HepG2 (cell line): ENCODE results near the gene SUCLA2. TPM values are rescaled to one million over a fixed set of nuclear protein-coding genes. Genes with fewer than 3 reads are reported as not detected.
A peak's percentile ranks its signal among the peaks of the same experiment; 100 is the strongest.

ENCODE experiments used
- ATAC-seq: fragments of 200-7000 bp; cut with Tn5 transposase; 3 replicates; pipeline ENCODE4 v1.9.1; 2020; ENCODE audit warnings: mild to moderate bottlenecking, moderate library complexity
- BruUV-seq: library from RNA; stranded (reverse); fragments of 400-500 nt; replicated peaks from 2 replicates; lab custom pipeline; 2021; lab: Mats Ljungman, UMichigan
- CTCF ChIA-PET: fragments of 300-600 bp; formaldehyde crosslinking; extraction: SDS; loops from one replicate; lab custom pipeline; 2021; ENCODE audit warnings: low total read pairs, inconsistent platforms, low intra/inter-chr PET ratio; lab: Yijun Ruan, JAX
- POLR2A ChIA-PET: fragments of 350-600 bp; sonication (Branson Sonifier 250); formaldehyde crosslinking; loops from one replicate; lab custom pipeline; 2020; ENCODE audit warnings: antibody characterized with exemption, inconsistent platforms; lab: Yijun Ruan, JAX
- DNase-seq: peaks from one replicate; pipeline ENCODE4 v3.0.0-alpha.2; 2015; ENCODE audit warnings: low spot score
- FAIRE-seq: peaks from 3 replicates; lab custom pipeline; 2011; peaks lifted over from hg19 to GRCh38; lab: Jason Lieb, UNC
- H2AFZ ChIP-seq: one replicate; pipeline ENCODE4 v1.6.1; 2011; ENCODE audit warnings: low read length, inconsistent platforms
- H3K27ac ChIP-seq: fragments of 300-600 bp; 3 replicates; pipeline ENCODE4 v1.8.0; 2011; ENCODE audit warnings: mixed run types, mild to moderate bottlenecking, mixed read lengths, low read length, inconsistent platforms; ENCODE audit not compliant: insufficient read depth; ENCODE audit errors: extremely low read length
- H3K27me3 ChIP-seq, 2 experiments: fragments of 200-600 bp in 1 of 2; 2 replicates in 1 of 2; 3 replicates in 1 of 2; pipeline versions ENCODE4 v1.6.0 to v1.8.0; 2011; ENCODE audit warnings: low read length in 2 of 2, mild to moderate bottlenecking in 2 of 2, moderate library complexity in 2 of 2, inconsistent platforms in 1 of 2; ENCODE audit not compliant: insufficient read depth in 2 of 2, control insufficient read depth in 1 of 2
- H3K36me3 ChIP-seq, 2 experiments: fragments of 200-600 bp in 1 of 2; replicated peaks in 1 of 2; 2 replicates in 1 of 2; 3 replicates in 1 of 2; pipeline versions ENCODE4 v1.5.1 to v1.8.0; 2011; ENCODE audit warnings: low read length in 2 of 2, inconsistent platforms in 1 of 2; ENCODE audit not compliant: insufficient read depth in 2 of 2, control insufficient read depth in 1 of 2
- H3K4me1 ChIP-seq: 2 replicates; pipeline ENCODE4 v1.5.1; 2012; ENCODE audit warnings: low read length, inconsistent platforms; ENCODE audit not compliant: insufficient read depth
- H3K4me2 ChIP-seq: 2 replicates; pipeline ENCODE4 v1.6.0; 2011; ENCODE audit warnings: low read depth, low read length, inconsistent platforms
- H3K4me3 ChIP-seq, 3 experiments: fragments of 200-600 bp in 1 of 3; sonication (generic), shearing (Covaris generic) in 1 of 3; replicated peaks in 1 of 3; 2 replicates each; pipeline ENCODE4 v1.5.1; 2011 to 2016; ENCODE audit warnings: low read length in 3 of 3, inconsistent platforms in 2 of 3, low read depth in 2 of 3, mild to moderate bottlenecking in 2 of 3, control low read depth in 1 of 3, mixed read lengths in 1 of 3; ENCODE audit not compliant: insufficient read depth in 1 of 3
- H3K79me2 ChIP-seq: one replicate; pipeline ENCODE4 v1.6.1; 2011; ENCODE audit warnings: low read length, inconsistent platforms; ENCODE audit not compliant: insufficient read depth
- H3K9ac ChIP-seq: 2 replicates; pipeline ENCODE4 v1.6.0; 2011; ENCODE audit warnings: mild to moderate bottlenecking, low read depth, low read length, inconsistent platforms; ENCODE audit not compliant: insufficient read depth
- H3K9me3 ChIP-seq: 2 replicates; pipeline ENCODE4 v1.5.1; 2012; ENCODE audit warnings: mild to moderate bottlenecking, low read length
- H4K20me1 ChIP-seq: 2 replicates; pipeline ENCODE4 v1.6.0; 2011; ENCODE audit warnings: inconsistent platforms, mild to moderate bottlenecking, low read length, moderate library complexity; ENCODE audit not compliant: insufficient read depth
- CEBPZ ChIP-seq: IDR thresholded peaks from 2 replicates; pipeline ENCODE4 v1.6.1; 2012; ENCODE audit warnings: low read length, improper control_type of control experiment
- HNRNPK ChIP-seq: fragments of 200-400 bp; formaldehyde crosslinking; IDR thresholded peaks from 2 replicates; pipeline ENCODE4 v1.6.1; 2018; ENCODE audit warnings: low read length, low read depth, moderate library complexity, mild to moderate bottlenecking; ENCODE audit not compliant: poor library complexity, severe bottlenecking
- ZFP36 ChIP-seq: fragments of 150-350 bp; IDR thresholded peaks from 2 replicates; pipeline ENCODE4 v1.6.1; 2018; ENCODE audit warnings: borderline replicate concordance, low read length, low read depth; ENCODE audit not compliant: partially characterized antibody
- ZNF280B ChIP-seq: sonication (generic); formaldehyde crosslinking; IDR thresholded peaks from 2 replicates; pipeline ENCODE4 v1.5.0; 2020; ENCODE audit warnings: missing genetic modification reagents, mild to moderate bottlenecking, borderline replicate concordance
- ZNF724P ChIP-seq: sonication (generic); formaldehyde crosslinking; IDR thresholded peaks from 2 replicates; pipeline ENCODE4 v1.8.0; 2022; ENCODE audit warnings: missing genetic modification reagents, borderline replicate concordance
- WGBS: methylation state at CpG from one replicate; pipeline ENCODE4 v1.1.6; 2017; ENCODE audit warnings: low lambda C conversion rate; 5-methylcytosine and 5-hydroxymethylcytosine counted together
- in situ Hi-C: cut with HindIII; loops from 2 replicates; pipeline ENCODE4 v1.10.0; 2017; ENCODE audit warnings: low pct_unique_long_range_greater_than_20kb; ENCODE audit not compliant: extremely low pct_ligation_motif_present
- intact Hi-C: fragments of 100-400 bp; cut with micrococcal nuclease; formaldehyde crosslinking; loops from one replicate; pipeline ENCODE4 v1.10.0; 2022; ENCODE audit not compliant: unreplicated experiment
- polyA plus RNA-seq, 8 experiments: library from polyadenylated mRNA; depleted of rRNA in 3 of 8; stranded (reverse) in 7 of 8; unstranded in 1 of 8; fragments of >200 nt; fragmentation: Illumina TruSeq in 4 of 8; extraction: Trizol in 4 of 8; gene quantifications; 2 replicates each; pipeline versions ENCODE4 v1.2.1 to v1.2.3, GENCODE V29; 2011 to 2016; ENCODE audit warnings: low read depth in 4 of 8, missing spikeins in 1 of 8, mixed read lengths in 1 of 8; ENCODE audit not compliant: insufficient read depth in 1 of 8
- total RNA-seq, 5 experiments: library from RNA; depleted of rRNA; stranded (reverse); fragments of >200 nt; fragmentation: Illumina TruSeq; extraction: Trizol; gene quantifications; 2 replicates each; pipeline ENCODE4 v1.2.3, GENCODE V29; 2016; ENCODE audit warnings: low read depth in 1 of 5

Gene SUCLA2
- total and polyA plus RNA-seq, 2 of the 13 experiments (the other 11 are each of a cell fraction or from before 2014, with no cell fraction given) = 28.4 to 77.1 TPM

DNA sequence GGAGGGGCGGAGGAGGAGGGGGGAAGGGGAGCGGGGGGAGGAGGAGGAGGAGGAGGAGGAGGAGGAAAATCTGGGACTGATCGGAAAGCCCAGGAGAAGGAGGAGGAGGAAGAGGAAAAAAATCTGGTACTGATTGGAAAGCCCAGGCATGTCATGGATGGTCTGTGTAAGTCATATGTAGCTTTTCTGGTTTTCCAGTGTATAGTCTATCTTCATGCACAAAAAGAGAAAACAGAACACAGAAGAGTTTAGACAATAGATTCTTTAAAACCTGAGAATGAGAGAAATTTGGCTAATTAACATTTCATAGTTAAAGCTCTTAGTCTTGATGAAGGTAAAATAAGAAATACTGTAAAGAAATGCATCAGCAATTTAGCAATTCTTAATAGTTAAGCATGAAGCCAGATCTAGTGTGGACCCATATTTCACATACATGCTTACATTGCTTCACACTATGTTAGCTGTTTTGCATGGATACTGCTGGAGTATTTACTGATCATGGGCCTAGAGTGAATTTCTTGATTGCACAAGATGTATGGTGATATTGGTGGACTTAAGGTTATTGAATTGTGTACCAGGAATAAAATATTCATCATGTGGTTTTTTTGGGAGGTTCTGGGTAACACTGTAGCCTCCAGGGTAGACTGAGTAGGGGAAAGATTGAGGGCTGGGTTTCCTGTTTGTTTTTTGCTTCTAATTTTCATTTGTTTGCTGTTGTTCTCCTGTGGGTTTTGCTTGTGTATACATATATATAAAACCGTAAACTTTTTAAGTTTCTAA, 41.4 kb downstream of the SUCLA2 start:
- Histone ChIP-seq H3K4me3 (no peak overlapping the region), H3K79me2 (no peaks in the 10 kb centered on the region), H3K27me3 (no peaks in the 10 kb centered on the region), H4K20me1 (no peaks in the 10 kb centered on the region), H3K36me3 (peaks cover 10 to 50% of the 10 kb centered on the region in 2 experiments), H3K27ac (no peak overlapping the region), H3K4me2 (no peak overlapping the region), H3K4me1 (no peaks in the 10 kb centered on the region), H2AFZ (no peak overlapping the region), H3K9me3 (peaks cover 54% of the 10 kb centered on the region), H3K9ac (no peak overlapping the region)
- ATAC-seq (no peak), DNase-seq (no peak), FAIRE-seq (no peak)
- in situ Hi-C loops = no loop called here
- TF ChIP-seq CEBPZ = 0 out of 2 replicates have a peak, but pooled peaks have one; percentile 35
- no peak for TF ChIP-seq ZNF280B (CRISPR knock-in tag)
- peak; percentile 70 for TF ChIP-seq HNRNPK
- TF ChIP-seq ZNF724P = peak; percentile 91
- TF ChIP-seq ZFP36 = peak; percentile 84
- POLR2A ChIA-PET = no interaction called here
- no TSS peak for BruUV-seq
- CTCF ChIA-PET = no interaction called here
- 95% methylated on average over 4 of the region's 4 CpGs for WGBS
- intact Hi-C loops = no loop called here
